Measurements from ENCODE around the gene STPG4. TPM values are rescaled to one million over a fixed set of nuclear protein-coding genes. Genes with fewer than 3 reads are reported as not detected.

STPG4 gene
- total RNA-seq, 1 donor from 2014 or later, result not detected

GRCh38 chr2:47162780-47163179 lies 7.7 kb upstream of the STPG4 start:
- no peak overlapping the region for H3K4me3 ChIP-seq (ENCODE audit: low read depth, low read length)
- DNase-seq (ENCODE audit: low read depth), result no peak
- H3K27me3 ChIP-seq (ENCODE audit: control insufficient read depth, insufficient read depth, low read length), result no peaks in the 10 kb centered on the region
- TF ChIP-seq CTCF (IDR thresholded peaks at IDR 0.05; ENCODE audit: insufficient read depth, low read length, poor library complexity, severe bottlenecking), result no peak
- H3K36me3 ChIP-seq (ENCODE audit: control insufficient read depth, insufficient read depth, low read length), result peaks cover 3% of the 10 kb centered on the region

GRCh38 chr2:47161475-47161874 lies 6.4 kb upstream of the STPG4 start:
- DNase-seq (ENCODE audit: low read depth), result no peak
- no peak for TF ChIP-seq CTCF (IDR thresholded peaks at IDR 0.05; ENCODE audit: insufficient read depth, low read length, poor library complexity, severe bottlenecking)
- no peaks in the 10 kb centered on the region for H3K27me3 ChIP-seq (ENCODE audit: control insufficient read depth, insufficient read depth, low read length)
- peaks cover 3% of the 10 kb centered on the region for H3K36me3 ChIP-seq (ENCODE audit: control insufficient read depth, insufficient read depth, low read length)
- H3K4me3 ChIP-seq (ENCODE audit: low read depth, low read length), result no peak overlapping the region

GRCh38 chr2:47160660-47161059 lies 5.6 kb upstream of the STPG4 start:
- DNase-seq (ENCODE audit: low read depth), result no peak
- Histone ChIP-seq H3K27me3 (ENCODE audit: control insufficient read depth, insufficient read depth, low read length) (no peaks in the 10 kb centered on the region), H3K36me3 (ENCODE audit: control insufficient read depth, insufficient read depth, low read length) (peaks cover 3% of the 10 kb centered on the region), H3K4me3 (ENCODE audit: low read depth, low read length) (no peak overlapping the region)
- TF ChIP-seq CTCF (IDR thresholded peaks at IDR 0.05; ENCODE audit: insufficient read depth, low read length, poor library complexity, severe bottlenecking), result no peak

GRCh38 chr2:47160211-47160610 lies 5.1 kb upstream of the STPG4 start:
- Histone ChIP-seq H3K36me3 (ENCODE audit: control insufficient read depth, insufficient read depth, low read length) (peaks cover 3% of the 10 kb centered on the region), H3K27me3 (ENCODE audit: control insufficient read depth, insufficient read depth, low read length) (no peaks in the 10 kb centered on the region), H3K4me3 (ENCODE audit: low read depth, low read length) (no peak overlapping the region)
- no peak for DNase-seq (ENCODE audit: low read depth)
- no peak for TF ChIP-seq CTCF (IDR thresholded peaks at IDR 0.05; ENCODE audit: insufficient read depth, low read length, poor library complexity, severe bottlenecking)

GRCh38 chr2:47159627-47160026 lies 4.5 kb upstream of the STPG4 start:
- peaks cover 3% of the 10 kb centered on the region for H3K36me3 ChIP-seq (ENCODE audit: control insufficient read depth, insufficient read depth, low read length)
- H3K27me3 ChIP-seq (ENCODE audit: control insufficient read depth, insufficient read depth, low read length), result no peaks in the 10 kb centered on the region
- no peak for TF ChIP-seq CTCF (IDR thresholded peaks at IDR 0.05; ENCODE audit: insufficient read depth, low read length, poor library complexity, severe bottlenecking)
- DNase-seq (ENCODE audit: low read depth), result no peak
- no peak overlapping the region for H3K4me3 ChIP-seq (ENCODE audit: low read depth, low read length)

- Histone ChIP-seq H3K36me3 (ENCODE audit: control insufficient read depth, insufficient read depth, low read length) (peaks cover 3% of the 10 kb centered on the region), H3K27me3 (ENCODE audit: control insufficient read depth, insufficient read depth, low read length) (no peaks in the 10 kb centered on the region), H3K4me3 (ENCODE audit: low read depth, low read length) (no peak overlapping the region)
- no peak for DNase-seq (ENCODE audit: low read depth)
- TF ChIP-seq CTCF (IDR thresholded peaks at IDR 0.05; ENCODE audit: insufficient read depth, low read length, poor library complexity, severe bottlenecking), result no peak
Observed at GRCh38 chr2:47158576-47158975, 3.5 kb upstream of the STPG4 start.

All from kidney epithelial cell (primary cell).